Measurements from ENCODE around the gene KCND3. TPM values are rescaled to one million over a fixed set of nuclear protein-coding genes. Genes with fewer than 3 reads are reported as not detected.

The KCND3 gene
- total and polyA plus RNA-seq, 2 of the 4 experiments (the other 2 are of a cell fraction) = under 0.01 to 0.03 TPM

DNA sequence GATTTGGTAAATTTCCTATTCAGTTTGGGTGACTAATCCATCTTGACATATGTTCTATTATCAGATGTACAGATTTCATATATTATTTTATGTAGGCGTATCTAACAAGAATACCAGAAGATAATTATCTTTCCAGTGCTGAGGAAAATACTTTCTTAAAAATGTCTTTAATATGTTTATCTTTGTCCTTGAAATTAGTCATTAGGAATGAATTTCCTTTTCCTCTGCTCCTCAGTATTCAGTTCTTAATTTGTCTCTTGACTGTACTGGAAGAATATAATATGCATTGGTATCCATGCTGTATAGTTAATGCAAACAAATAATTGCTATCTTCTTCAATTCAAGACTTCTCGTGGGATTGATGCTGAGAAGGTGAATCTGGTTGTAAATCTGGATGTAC lies 227.1 kb downstream of the KCND3 start (continued):
- no peak for TF ChIP-seq CHD1 (IDR thresholded peaks at IDR 0.05; ENCODE audit: low read depth, low read length)

DNA sequence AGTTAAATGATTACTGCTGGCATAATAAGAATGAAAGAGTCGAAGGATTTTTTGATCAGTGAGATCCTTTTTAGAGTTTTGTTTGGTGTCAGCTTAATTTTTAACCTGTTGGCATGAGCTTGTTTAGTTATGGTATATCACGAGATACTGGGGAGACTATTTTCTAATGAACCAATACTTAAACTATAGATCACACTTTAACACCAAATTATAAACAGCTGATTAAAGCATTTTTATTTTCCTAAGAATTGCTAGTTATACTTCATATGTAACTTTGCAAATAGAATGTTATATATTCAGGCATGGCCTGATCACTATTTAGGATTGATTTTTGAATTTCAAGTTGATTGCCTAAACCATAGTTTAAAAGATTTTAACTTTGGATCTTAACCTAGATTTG lies 227.8 kb downstream of the KCND3 start:
- no peak overlapping the region for H3K4me2 ChIP-seq (ENCODE audit: low read depth, low read length)
- DNase-seq = no peak
- no peaks in the 10 kb centered on the region for H3K9me3 ChIP-seq (ENCODE audit: control insufficient read depth, insufficient read depth, low read length)
- in situ Hi-C loops (cut with MboI; ENCODE audit: low sequenced_read_pairs) (loop anchor here (10.0 kb wide), 1 partner anchor 537 kb away; the partner anchor contains the start of gene CHI3L2), intact Hi-C loops (cut with micrococcal nuclease) (loop anchor here (10.0 kb wide), 1 partner anchor 573 kb away; no protein-coding TSS in a partner anchor), dilution Hi-C loops (cut with HindIII; ENCODE audit: low sequenced_read_pairs, unreplicated experiment) (loop anchor here (25.0 kb wide), 1 partner anchor 299 kb away; the partner anchor contains the start of gene C1orf162)
- H2BK120ac ChIP-seq (ENCODE audit: low read depth, low read length) = no peak overlapping the region
- no peaks in the 10 kb centered on the region for H3K27me3 ChIP-seq (ENCODE audit: control insufficient read depth, insufficient read depth, low read length)
- H3K27ac ChIP-seq (ENCODE audit: insufficient read depth, low read length) = no peak overlapping the region
- H3K9ac ChIP-seq (ENCODE audit: low read depth, low read length) = no peak overlapping the region
- POLR2A ChIA-PET (ENCODE audit: unreplicated experiment) = no interaction called here
- ATAC-seq (ENCODE audit: low read depth) = no peak
- H3K4me1 ChIP-seq (ENCODE audit: control insufficient read depth, insufficient read depth, low read length) = peaks cover 6% of the 10 kb centered on the region
- H3K9me1 ChIP-seq (ENCODE audit: insufficient read depth, low read length) = peaks cover 4% of the 10 kb centered on the region; the same call in 1 of the 2 replicates
- H4K20me1 ChIP-seq (ENCODE audit: insufficient read depth, low read length) = no peaks in the 10 kb centered on the region
- no peak overlapping the region for H3K14ac ChIP-seq (replicated peaks; ENCODE audit: low read depth, low read length)
- H4K5ac ChIP-seq (ENCODE audit: low read depth, low read length) = no peak overlapping the region
- no peak overlapping the region for H2AK9ac ChIP-seq (replicated peaks; ENCODE audit: low read depth, low read length, poor library complexity)
- no peak overlapping the region for H2BK15ac ChIP-seq (ENCODE audit: low read depth, low read length)
- H2BK5ac ChIP-seq (ENCODE audit: low read depth, low read length, poor library complexity, severe bottlenecking) = peak overlapping the region; percentile 68
- H3K4ac ChIP-seq (ENCODE audit: low read depth, low read length) = no peak overlapping the region
- H3K79me1 ChIP-seq (ENCODE audit: low read depth in 1 of 2, low read length in 2 of 2) = peaks cover 12 to 23% of the 10 kb centered on the region in 2 experiments
- TF ChIP-seq MAFK (IDR thresholded peaks at IDR 0.05; ENCODE audit: low read depth, low read length) (peak; percentile 12; the same call in 1 of the 2 replicates), NFE2L2 (IDR thresholded peaks at IDR 0.05; ENCODE audit: low read depth, low read length) (no peak)
- no peak overlapping the region for H3K4me3 ChIP-seq (ENCODE audit: insufficient read depth, low read depth, low read length)
- H2AK5ac ChIP-seq (ENCODE audit: low read depth, low read length) = no peak overlapping the region
- H4K8ac ChIP-seq (ENCODE audit: low read depth in 2 of 2, low read length in 2 of 2) = no peak overlapping the region
- peaks cover 11% of the 10 kb centered on the region for H3K36me3 ChIP-seq (ENCODE audit: control insufficient read depth, insufficient read depth, low read length)
- no TSS peak for BruUV-seq (replicated peaks)
- no peak overlapping the region for H2AFZ ChIP-seq (replicated peaks; ENCODE audit: low read length, poor library complexity)
- no peak overlapping the region for H3K56ac ChIP-seq (ENCODE audit: extremely low read depth, insufficient read depth, low read length)
- no peak overlapping the region for H4K91ac ChIP-seq (ENCODE audit: insufficient read depth, low read depth, low read length)
- CTCF ChIA-PET = interaction anchor here (0.6 kb wide), 1 partner anchor 14 kb away, joined by 3 read pairs; no protein-coding TSS in a partner anchor
- no peak overlapping the region for H2BK20ac ChIP-seq (ENCODE audit: low read depth, low read length)
- WGBS, 2 experiments (ENCODE audit: extremely low coverage in 2 of 2, insufficient read length in 1 of 2) = no CpG with 5 or more reads among the region's 2 CpGs
- H3K23ac ChIP-seq (ENCODE audit: low read depth, low read length) = no peak overlapping the region
- no peak overlapping the region for H3K18ac ChIP-seq (ENCODE audit: low read depth, low read length)

Data from IMR-90 (cell line).